ENCODE results near the gene OSBPL10. TPM values are rescaled to one million over a fixed set of nuclear protein-coding genes. Genes with fewer than 3 reads are reported as not detected.

OSBPL10 gene
- polyA plus RNA-seq, 1 donor from 2014 or later, result 2.0 TPM

- Histone ChIP-seq H4K20me1 (ENCODE audit: insufficient read depth) (no peaks in the 10 kb centered on the region), H2AFZ (ENCODE audit: low read depth, low read length) (no peak overlapping the region), H3K27ac (ENCODE audit: low read length) (no peak overlapping the region), H3K4me3 (ENCODE audit: low read length) (no peak overlapping the region), H3F3A (ENCODE audit: insufficient read depth, low read length, poor library complexity, severe bottlenecking) (no peaks in the 10 kb centered on the region), H3K9me2 (ENCODE audit: insufficient read depth, low read length) (no peaks in the 10 kb centered on the region), H3K27me3 (ENCODE audit: insufficient read depth, low read depth, low read length) (no peaks in the 10 kb centered on the region), H3K79me2 (replicated peaks; ENCODE audit: insufficient read depth, low read length) (no peaks in the 10 kb centered on the region), H3K4me2 (ENCODE audit: low read length) (no peak overlapping the region), H3K9me3 (ENCODE audit: low read length) (no peaks in the 10 kb centered on the region), H3K36me3 (ENCODE audit: insufficient read depth, low read length) (no peaks in the 10 kb centered on the region), H3K9ac (ENCODE audit: low read length) (no peak overlapping the region)
- no peak for TF ChIP-seq POLR2AphosphoS5 (IDR thresholded peaks at IDR 0.05)
- TF ChIP-seq SMC3 (conservative IDR thresholded peaks at IDR 0.05; ENCODE audit: poor library complexity), result no peak
- TF ChIP-seq EZH2 (IDR thresholded peaks at IDR 0.05; ENCODE audit: borderline replicate concordance, insufficient read depth, low read length, poor library complexity, severe bottlenecking), result no peak
- TF ChIP-seq MXI1 (conservative IDR thresholded peaks at IDR 0.05; ENCODE audit: poor library complexity, severe bottlenecking), result no peak
These were observed 9.5 kb downstream of the OSBPL10 start for GRCh38 chr3:31971607-31972006.

GRCh38 chr3:31968927-31969418 is 12.1 kb downstream of the OSBPL10 start:
- Histone ChIP-seq H3K9ac (ENCODE audit: low read length) (no peak overlapping the region), H4K20me1 (ENCODE audit: insufficient read depth) (no peaks in the 10 kb centered on the region), H3K27me3 (ENCODE audit: insufficient read depth, low read depth, low read length) (no peaks in the 10 kb centered on the region), H3K36me3 (ENCODE audit: insufficient read depth, low read length) (no peaks in the 10 kb centered on the region), H3K79me2 (replicated peaks; ENCODE audit: insufficient read depth, low read length) (no peaks in the 10 kb centered on the region), H3K4me3 (ENCODE audit: low read length) (no peak overlapping the region), H3F3A (ENCODE audit: insufficient read depth, low read length, poor library complexity, severe bottlenecking) (no peaks in the 10 kb centered on the region), H3K4me2 (ENCODE audit: low read length) (no peak overlapping the region), H2AFZ (ENCODE audit: low read depth, low read length) (no peak overlapping the region), H3K27ac (ENCODE audit: low read length) (no peak overlapping the region), H3K9me3 (ENCODE audit: low read length) (no peaks in the 10 kb centered on the region), H3K9me2 (ENCODE audit: insufficient read depth, low read length) (no peaks in the 10 kb centered on the region)
- TF ChIP-seq SMC3 (conservative IDR thresholded peaks at IDR 0.05; ENCODE audit: poor library complexity), result no peak
- no peak for TF ChIP-seq REST (IDR thresholded peaks at IDR 0.05; ENCODE audit: borderline replicate concordance)
- no peak for TF ChIP-seq RAD21 (conservative IDR thresholded peaks at IDR 0.05)
- TF ChIP-seq POLR2AphosphoS5 (IDR thresholded peaks at IDR 0.05), result no peak
- no peak for TF ChIP-seq MXI1 (conservative IDR thresholded peaks at IDR 0.05; ENCODE audit: poor library complexity, severe bottlenecking)
- TF ChIP-seq CTCF (IDR thresholded peaks at IDR 0.05; ENCODE audit: poor library complexity, severe bottlenecking), result no peak
- no peak for TF ChIP-seq EZH2 (IDR thresholded peaks at IDR 0.05; ENCODE audit: borderline replicate concordance, insufficient read depth, low read length, poor library complexity, severe bottlenecking)
- no peak for TF ChIP-seq EP300 (conservative IDR thresholded peaks at IDR 0.05; ENCODE audit: poor library complexity, severe bottlenecking)
- no peak for TF ChIP-seq TAF1 (IDR thresholded peaks at IDR 0.05; ENCODE audit: low read depth)

Measured in neural cell (in vitro differentiated cells).